Dedifferentiated amniotic fluid mesenchymal stem cell (primary cell): ENCODE measurements around the gene CSK.
"Not testable (repeated sequence)": the region's sequence is repeated elsewhere in the genome, so short reads cannot be mapped to it uniquely, and the experiment has no call there.

Experiments used
- DNase-seq: peaks from one replicate; pipeline ENCODE4 v3.0.0-alpha.2; 2016; ENCODE audit errors: extremely low spot score

CSK gene

DNA sequence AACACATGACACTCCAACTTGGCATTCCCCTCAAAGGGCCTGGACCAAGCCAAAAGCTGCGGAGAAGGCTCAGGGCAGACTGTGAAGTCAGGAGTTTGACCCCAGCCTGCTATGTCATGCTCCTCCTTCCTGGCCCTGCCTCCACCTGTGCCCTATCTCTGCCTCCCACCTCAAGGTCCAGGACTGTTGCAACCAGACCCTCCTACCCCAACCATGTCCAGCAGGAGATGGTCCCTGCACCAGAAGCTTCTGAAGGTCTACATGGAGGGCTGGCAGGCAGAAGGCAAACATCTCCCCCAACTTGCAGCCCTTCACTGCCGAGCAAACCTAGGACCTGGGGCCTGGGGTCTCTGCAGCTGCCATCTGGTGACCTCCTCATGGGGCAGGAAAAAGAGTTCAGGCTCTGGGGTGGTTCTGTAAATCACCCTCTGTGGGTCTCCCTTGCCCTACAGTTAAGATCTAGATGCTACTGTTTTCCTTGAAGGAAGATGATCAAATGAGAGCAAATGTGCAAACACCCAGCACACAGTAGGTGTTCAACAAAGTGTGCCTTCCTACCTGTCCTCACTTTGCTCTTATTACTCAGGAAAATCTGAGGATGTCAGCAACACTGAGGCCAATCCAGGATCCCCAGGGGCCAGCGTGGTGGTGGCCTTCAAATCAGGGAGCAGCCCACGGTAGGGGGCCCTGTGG, 11.5 kb upstream of the CSK start:
- no peak for DNase-seq

DNA sequence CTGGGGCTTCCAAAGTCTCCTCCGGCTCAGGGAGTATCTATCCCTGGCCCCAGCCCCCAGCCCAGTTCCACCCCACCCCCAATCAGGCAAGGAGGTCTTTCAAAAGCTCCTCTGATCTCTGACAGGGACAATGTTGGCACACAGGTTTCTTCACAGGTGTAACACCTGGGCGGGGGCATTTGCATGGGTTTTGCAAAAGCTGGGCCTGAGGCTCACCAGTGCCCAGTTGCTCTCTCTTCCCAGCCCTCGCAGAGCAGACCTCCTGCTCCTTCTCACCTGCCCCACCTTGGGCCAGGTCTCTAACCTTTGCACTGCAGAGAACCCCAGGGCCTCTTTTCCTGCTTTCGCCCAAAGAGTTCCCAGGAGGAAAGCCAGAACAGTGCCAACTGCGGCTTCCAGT, 8.6 kb upstream of the CSK start:
- DNase-seq: no peak

DNA sequence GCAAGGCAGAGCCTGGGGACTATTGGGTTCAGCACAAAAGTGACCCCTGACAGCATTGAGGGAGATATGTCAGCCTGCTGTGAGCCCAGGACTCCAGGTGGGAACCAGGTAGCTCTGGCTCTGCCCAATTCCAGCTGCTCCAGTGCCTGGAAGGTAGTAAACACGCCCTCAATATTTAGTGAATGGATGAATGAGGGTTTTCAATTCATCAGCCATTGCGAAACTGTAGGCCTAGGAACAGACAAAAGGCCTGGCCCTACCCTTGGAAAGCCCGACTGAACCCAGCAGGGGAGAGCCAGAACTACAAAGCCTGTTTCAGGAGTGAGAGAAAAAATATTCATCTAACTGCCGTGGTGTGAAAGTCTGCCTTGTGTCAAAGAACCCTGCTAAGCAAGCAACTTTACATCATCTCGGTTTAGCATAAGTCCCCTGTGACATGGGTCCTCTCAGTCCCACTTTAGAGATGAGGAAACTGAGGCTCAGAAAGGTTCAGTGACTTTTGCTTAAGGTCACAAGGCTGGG, 8.1 kb upstream of the CSK start:
- no peak for DNase-seq

DNA sequence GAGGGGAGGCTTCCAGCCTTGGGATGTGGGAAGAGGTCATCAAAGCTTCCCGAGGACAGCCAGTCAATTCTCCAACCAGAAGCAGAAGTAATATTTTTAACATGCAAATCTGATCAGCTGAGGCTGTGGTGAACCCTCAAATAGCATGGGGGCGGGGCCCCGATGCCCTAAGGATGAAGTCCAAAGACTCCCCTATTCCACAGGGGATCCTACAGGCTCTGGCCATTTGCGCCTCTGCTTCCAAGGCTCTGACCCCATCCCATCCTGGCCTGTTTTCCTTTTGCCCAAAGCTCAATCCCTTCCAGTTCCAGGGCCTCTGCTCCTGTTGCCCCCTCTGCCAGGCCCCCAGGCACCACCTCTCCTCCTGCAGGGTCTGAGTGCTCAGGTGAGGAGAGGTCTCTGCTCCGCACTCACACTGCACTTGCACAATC, 6.7 kb upstream of the CSK start:
- no peak for DNase-seq

DNA sequence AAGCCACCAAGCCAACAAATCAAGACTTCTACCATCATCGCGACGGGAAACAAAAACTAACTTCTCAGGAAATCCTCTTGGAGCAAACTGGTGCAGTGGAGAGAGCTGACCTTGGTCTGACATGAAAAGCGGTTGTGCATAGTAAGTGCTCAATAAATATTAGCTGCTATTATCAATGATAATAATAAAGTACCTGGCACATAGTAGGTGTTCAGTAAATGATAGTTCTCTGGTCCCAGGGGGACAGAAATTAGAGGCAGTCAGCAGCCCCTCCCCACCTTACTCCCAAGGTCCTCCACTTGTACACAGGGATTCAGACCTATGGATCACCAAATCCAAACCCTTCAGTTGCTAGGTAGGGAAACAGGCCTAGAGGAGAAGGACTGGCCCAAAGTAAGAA, 6.0 kb upstream of the CSK start:
- DNase-seq: no peak

DNA sequence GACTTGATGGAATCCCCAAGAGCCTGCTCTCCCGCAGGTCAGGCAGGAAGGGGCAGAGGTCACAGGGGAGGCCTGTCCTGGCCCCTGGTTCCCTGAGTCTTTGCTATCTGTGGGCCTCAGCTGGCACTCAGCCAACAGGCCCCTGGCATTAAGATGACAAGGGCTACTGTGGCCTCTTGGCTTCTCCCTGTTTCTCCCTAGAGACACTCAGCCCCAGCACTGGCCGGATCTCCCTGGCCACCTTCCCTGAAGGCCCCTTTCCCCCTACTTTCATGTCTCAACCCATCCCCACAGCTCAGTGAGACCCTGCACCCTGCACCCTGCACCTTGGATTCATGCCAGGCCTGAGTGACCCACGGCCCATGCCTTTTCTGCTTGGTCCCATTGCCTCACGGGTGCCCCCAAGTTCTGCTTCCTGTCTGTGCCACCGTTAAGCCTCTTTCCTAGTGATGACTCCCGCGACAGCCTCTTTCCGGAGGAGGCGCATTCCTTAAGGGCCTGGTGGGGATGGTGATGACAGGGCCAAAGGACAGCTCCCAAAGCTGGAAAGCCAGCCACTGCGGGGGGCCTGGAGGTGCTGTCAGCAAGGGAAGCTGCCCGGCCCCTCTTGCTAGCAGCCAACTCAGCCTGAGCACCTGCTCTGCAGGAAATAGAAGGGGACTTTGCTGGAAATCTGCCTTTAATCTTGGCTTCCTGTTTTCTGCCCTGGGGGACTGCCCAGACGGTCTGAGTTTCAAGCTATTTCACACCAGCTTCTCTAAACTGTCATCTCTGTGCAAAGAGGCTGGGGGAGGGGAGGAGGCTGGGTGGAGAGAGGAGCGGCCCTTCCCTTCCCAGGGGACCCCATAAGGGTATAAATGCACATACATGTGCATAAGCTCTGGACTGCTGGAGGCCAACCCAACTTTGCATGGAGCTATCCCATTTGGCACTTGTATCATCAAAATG, 4.8 kb upstream of the CSK start:
- no peak for DNase-seq

DNA sequence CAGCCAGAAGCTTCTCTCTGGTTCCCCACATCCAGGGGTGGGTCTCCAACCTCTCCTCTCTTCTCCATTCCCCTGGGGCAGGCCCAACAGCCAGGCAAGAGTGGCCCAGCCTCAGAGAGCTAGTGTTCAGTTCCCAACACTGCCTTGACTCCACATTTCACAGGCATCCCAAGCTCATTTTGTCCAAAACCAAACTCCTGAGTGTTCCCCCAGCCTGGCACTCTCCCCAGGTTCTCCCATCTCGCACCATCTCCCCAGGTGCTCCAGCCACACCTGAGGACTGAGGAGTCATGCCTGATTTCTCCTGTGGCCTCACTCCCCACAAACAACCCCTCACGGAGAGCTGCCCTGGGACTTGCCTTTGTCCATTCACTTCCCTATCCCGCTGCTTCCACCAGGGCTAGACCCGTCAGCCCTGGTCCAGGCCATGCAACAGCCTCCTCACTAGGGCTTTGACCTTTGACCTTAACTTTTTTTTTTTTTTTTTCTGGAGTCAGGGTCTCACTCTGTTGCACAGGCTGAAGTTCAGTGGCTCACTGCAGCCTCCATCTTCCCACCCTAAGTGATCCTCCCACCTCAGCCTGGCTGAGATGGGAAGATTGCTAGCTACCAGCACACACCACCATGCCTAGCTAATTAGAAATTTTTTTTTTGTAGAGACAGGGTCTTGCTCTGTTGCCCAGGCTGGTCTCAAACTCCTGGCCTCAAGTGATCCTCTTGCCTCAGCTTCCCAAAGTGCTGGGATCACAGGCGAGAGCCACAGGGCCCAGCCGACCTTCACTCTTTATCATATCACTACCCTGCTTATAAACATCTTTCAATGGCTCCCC, 3.9 kb upstream of the CSK start:
- DNase-seq: no peak

DNA sequence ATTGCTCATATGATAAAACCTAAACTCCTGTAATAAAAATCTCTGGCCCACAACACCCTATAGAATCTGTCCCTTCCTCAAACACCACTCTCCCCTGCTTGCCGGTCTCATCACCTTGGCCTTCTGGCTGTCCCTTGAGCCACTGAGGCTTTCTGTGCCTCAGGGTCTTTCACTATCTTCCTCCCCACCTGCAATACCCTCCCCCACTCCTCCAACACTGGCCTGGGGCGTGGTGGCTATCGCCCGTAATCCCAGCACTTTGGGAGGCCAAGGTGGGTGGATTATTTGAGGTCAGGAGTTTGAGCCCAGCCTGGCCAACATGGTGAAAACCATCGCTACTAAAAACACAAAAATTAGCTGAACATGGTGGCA, 3.3 kb upstream of the CSK start:
- DNase-seq: no peak

DNA sequence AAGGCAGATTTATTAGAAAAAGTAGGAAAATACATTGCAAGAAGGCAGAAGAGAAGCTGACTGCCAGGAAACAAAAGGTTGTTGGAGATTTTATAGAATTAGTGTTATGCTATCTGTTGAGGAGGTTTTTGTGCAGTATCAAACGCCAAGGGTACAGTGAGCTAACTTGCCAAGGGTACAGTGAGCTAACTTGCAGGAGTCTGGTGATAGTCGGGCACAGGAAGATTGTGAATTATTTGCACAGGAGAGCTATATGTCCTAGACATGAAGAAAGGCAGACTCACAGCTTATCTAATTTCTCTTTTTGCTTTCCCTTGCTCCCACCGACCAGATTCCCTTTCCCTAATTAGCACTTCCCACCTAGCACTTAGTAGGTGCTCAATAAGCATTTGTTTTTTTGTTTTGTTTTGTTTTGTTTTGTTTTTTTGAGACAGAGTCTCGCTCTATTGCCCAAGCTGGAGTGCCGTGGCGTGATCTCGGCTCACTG, 2.7 kb upstream of the CSK start:
- DNase-seq: no peak

DNA sequence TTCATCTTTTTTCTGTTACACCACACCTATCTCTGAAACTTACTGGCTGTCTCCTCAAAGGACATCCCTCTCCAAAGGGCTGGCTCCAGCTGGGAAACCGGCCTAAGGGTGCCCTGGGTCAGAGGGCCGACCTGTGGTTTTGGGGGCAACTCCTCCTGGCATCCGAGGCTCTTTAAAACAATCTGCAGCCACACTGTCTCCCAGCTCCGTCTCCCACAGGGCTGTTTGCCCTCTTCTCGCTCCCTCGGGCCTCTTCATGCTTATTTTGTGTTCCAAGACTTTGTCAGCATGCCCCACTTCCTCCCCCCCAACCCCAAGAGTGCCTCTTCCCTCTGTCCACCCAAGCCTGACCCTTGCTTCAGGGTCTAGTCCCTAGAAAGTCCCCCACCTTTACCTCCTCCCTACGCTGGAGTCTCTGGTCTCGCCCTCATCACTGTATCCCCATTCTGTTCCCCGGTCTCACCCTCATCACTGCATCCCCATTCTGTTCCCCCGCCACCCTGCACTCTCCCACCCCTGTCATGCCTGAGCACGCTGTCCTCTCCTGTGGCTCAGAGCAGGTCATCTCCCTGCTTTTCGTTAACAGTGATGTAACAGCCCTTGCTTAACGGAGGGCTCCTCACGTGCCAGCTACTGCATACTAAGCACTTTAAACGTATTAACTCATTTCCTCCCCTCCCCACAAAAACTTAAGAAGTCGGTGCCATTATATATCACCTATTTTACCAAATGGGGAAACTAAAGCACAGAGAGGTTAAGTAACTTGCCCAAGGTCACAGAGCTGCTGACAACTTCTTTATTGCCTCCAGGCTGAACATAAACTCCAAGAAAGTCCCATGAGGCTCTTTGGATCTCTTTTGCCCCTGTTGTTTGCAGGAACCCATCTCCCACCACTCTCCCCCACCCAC, 1.1 kb upstream of the CSK start:
- DNase-seq: no peak

DNA sequence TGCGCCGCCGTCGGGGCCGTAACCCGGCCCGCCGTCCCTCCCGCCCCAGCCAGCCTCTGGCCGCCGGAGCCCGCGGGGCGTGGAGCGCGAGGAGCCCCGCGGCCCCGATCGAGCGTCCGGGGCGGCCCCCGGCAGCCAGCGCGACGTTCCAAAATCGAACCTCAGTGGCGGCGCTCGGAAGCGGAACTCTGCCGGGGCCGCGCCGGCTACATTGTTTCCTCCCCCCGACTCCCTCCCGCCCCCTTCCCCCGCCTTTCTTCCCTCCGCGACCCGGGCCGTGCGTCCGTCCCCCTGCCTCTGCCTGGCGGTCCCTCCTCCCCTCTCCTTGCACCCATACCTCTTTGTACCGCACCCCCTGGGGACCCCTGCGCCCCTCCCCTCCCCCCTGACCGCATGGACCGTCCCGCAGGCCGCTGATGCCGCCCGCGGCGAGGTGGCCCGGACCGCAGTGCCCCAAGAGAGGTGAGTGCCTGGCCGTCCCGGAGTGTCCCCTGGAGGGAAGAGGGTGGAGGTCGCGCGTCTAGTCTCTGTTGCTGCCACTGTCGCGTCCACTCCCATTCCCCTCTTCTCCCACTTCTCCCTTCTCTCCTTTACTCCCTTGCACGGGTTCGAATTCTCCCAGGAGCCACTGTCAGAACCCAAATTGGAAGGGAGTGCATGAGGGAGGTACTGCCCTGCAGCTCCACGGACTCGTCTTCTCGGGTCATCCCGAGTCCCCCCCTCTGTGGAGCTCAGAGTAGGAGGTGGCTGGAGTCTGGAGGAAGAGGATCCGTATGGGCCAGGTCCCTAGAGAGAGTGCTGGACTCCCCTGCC, 585 bp downstream of the CSK start:
- DNase-seq: no peak

DNA sequence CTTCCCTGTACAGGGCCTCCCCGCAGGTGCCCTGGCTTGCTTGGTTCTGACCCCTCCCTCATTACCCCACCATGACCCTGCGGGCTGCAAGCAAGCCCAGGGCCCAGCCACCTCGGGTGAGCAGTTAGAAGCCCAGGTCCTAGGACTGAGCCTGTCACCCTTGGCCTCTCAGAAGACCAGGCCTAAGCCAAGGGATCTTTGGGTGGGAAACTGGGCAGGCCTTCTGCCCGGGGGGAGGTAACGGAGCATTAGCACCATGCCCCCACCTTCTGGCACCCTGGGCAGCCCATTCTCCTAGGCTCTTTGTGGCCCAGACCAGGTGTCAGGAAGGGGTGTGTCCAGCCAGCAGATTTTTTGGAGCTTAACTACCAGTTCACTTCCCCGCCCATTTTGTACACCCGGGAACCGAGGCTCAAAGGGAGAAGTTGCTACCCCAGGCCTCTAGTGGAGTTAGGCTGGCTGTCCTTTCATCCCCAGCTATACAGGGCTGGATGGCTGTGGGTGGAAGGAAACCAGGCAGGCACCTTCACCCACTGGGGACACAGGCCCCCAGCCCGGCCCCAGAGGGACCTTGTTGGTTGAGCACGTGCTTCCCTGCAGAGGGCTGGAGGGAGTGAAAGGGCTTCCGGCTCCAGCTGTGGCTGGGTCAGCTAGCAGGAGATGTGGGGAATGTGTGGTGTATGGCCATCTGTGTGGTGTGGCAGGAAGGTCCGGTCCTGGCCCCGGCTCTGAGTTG, 1.4 kb downstream of the CSK start:
- DNase-seq: no peak

DNA sequence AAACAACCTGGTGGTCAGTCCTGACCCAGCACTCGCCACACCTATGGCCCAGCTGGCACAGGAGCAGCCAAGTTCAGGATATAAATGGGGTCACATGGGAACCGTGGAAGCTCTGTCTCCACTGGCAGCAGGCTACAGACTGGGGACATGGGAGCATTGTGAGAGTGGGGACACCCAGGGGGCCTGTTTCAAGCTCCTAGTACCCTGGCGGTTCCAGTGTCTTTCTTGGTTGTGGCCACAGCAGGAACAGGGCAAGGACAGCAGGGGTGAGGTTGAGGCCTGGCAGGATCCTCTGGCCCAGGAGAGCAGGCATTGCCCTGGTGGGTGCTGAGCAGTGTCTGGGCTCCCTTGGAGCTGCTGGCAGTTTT, 1.9 kb downstream of the CSK start:
- no peak for DNase-seq

DNA sequence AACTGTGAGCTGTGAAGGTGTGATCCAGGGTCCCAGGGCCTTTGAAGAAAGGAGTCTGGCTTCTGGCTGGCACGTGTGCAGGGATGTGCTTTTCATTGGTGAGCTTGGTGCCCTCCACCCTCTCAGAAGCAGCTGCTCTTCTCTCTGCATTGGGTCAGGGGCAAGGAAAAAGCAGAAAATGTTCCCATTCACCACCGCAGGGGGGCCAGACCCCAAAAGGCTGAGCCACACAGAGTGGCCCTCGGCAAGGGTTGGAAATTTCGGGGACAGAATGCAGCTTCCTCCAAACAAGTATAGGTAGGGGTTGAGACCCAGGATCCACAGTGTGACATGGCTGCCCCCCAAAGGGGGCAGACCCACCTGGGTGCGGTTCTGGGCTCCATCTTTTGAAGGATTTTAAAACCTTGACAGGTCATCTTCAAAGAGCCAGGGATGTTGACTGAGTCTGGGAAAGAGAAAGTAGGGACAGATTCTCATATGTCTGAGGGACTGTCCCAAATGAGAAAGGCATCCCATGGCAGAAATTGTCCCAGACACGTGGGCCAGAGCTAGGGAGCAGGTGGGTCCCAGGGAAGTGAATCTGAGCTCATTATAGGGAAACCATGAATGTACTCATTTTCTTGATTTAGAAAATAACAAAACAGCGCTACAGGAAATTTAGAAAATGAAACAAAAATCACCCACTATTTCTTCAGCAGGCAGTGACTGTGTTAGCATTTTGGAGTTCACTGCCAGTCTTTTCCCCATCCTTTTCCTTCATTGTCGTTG, 2.7 kb downstream of the CSK start:
- no peak for DNase-seq

DNA sequence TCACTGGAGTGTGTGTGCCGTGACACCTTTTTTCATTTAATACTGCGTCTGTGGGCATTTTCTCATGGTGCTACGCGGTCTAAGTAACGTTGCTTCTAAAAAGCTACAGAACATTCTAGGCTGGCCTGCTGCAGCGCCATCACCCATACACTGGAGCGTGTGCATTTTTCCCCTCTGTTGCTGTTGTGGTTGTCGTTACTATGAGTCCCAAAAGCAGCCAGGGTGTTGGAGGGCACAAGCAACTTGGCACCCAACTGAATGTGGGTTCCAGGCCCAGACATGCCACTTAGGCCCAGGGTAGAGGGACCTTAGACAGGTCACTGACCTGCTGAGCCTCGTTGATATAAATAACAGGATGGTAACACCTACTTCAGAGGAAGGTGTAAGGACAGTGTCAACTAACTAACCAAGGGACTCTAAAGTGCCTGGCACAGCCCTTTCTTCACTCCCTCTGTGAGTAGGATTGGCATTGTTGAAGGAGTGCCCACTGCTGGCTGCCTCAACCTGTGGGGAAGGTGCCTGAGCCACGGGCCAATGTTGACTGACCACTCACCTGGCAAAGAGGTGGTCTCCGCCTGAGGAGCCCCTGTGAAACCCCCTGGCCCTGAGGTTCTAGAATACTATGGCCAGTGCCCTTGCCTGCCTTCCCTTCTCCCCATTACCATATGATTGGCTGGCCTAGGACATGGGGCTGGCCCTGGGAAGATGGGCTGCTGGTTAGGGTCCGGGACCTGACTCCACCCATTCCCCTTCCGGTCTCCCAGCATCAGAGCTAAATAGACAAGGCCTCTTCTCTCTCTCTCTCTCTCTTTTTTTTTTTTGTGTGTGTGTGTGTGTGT, 3.5 kb downstream of the CSK start:
- DNase-seq: no peak

DNA sequence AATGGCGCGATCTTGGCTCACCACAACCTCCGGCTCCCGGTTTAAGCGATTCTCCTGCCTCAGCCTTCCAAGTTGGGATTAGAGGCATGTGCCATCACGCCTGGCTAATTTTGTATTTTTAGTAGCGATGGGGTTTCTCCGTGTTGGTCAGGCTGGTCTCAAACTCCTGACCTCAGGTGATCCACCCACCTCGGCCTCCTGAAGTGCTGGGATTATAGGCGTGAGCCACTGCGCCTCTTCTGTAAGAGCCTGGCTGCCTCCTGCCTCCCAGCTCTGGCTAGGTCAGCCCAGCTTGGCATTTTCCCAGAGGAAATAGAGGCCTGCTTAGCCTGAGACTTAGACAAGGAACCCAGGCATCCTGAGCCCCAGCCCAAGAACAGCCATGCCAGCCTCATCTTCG, 4.2 kb downstream of the CSK start:
- not testable (repeated sequence) for DNase-seq

DNA sequence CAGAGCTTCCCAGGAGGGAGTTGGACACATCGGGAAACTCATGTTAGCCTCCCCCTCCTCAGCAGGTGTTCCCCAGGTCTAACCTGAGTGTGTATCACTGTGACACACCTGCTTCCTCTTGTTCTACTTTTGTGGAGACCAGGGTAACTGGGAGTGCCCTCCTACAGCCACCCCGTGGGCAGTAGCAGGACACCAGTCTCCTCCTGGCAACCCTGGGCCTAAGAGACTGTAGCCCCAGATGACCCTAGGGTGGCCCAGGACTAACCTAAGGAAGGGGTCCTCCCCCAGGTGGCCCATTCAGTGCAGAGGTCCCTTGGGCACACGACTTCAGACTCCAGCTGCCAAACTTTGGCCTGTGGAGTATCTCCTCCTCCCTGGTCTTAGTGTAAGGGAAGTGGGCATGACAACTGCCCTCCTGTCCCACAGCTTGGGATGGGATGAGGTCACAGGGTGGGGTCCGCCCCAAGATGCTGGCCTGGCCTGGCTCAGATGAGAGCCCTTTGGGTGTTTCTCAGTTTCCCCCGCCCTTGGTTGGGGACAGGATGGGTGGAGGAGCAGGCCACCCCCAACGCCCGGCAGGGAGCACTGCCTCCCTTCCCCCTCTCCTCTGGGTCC, 4.8 kb downstream of the CSK start:
- no peak for DNase-seq
